SU-DHL-6 (cell line): ENCODE results near the gene LRRN2.

Experiments
- H2AFZ ChIP-seq: fragments of 200-600 bp; sonication (generic); 2 replicates; pipeline ENCODE4 v1.6.1; 2014; ENCODE audit warnings: low read depth, mild to moderate bottlenecking, moderate library complexity, mixed read lengths, antibody characterized with exemption, low read length; ENCODE audit not compliant: severe bottlenecking
- H3F3A ChIP-seq: fragments of 200-600 bp; shearing (Covaris generic); 2 replicates; pipeline ENCODE4 v1.6.0; 2016; ENCODE audit warnings: antibody characterized with exemption, mild to moderate bottlenecking; ENCODE audit not compliant: insufficient read depth
- H3K27ac ChIP-seq: fragments of 200-600 bp; sonication (generic); 2 replicates; pipeline ENCODE4 v1.5.1; 2016; ENCODE audit warnings: low read depth, mild to moderate bottlenecking, low read length, moderate library complexity, mixed read lengths
- H3K27me3 ChIP-seq: fragments of 200-600 bp; sonication (generic), shearing (Covaris generic); 2 replicates; pipeline ENCODE4 v1.6.0; 2014; ENCODE audit warnings: mild to moderate bottlenecking, low read length
- H3K36me3 ChIP-seq: fragments of 200-600 bp; sonication (generic); 2 replicates; pipeline ENCODE4 v1.6.1; 2014; ENCODE audit warnings: mild to moderate bottlenecking, low read length, mixed read lengths
- H3K4me2 ChIP-seq: fragments of 300-600, 200-600 bp; shearing (Covaris generic), sonication (generic); 2 replicates; pipeline ENCODE4 v1.6.0; 2014; ENCODE audit warnings: low read length, low read depth, mild to moderate bottlenecking; ENCODE audit not compliant: poor library complexity, severe bottlenecking
- H3K4me3 ChIP-seq: fragments of 200-600 bp; sonication (generic); 2 replicates; pipeline ENCODE4 v1.5.1; 2014; ENCODE audit warnings: antibody characterized with exemption, low read length, mild to moderate bottlenecking, mixed read lengths; ENCODE audit not compliant: insufficient read depth, poor library complexity, severe bottlenecking
- H3K79me2 ChIP-seq: fragments of 200-600 bp; sonication (generic); 2 replicates; pipeline ENCODE4 v1.6.1; 2014; ENCODE audit warnings: mild to moderate bottlenecking, low read length, moderate library complexity; ENCODE audit not compliant: insufficient read depth
- H3K9ac ChIP-seq: fragments of 200-600 bp; sonication (generic); 2 replicates; pipeline ENCODE4 v1.7.0; 2014; ENCODE audit warnings: mild to moderate bottlenecking, low read length
- H3K9me2 ChIP-seq: fragments of 200-600 bp; sonication (generic); replicated peaks from 2 replicates; pipeline ENCODE4 v1.6.1; 2014; ENCODE audit warnings: low read length; ENCODE audit not compliant: insufficient read depth
- H3K9me3 ChIP-seq: fragments of 200-600 bp; sonication (generic); 2 replicates; pipeline ENCODE4 v1.6.1; 2014; ENCODE audit warnings: low read length, mixed read lengths; ENCODE audit not compliant: insufficient read depth
- H4K20me1 ChIP-seq: fragments of 200-600 bp; sonication (generic); 2 replicates; pipeline ENCODE4 v1.6.1; 2014; ENCODE audit warnings: low read depth, mild to moderate bottlenecking, antibody characterized with exemption, low read length, moderate library complexity, mixed read lengths
- CTCF ChIP-seq: fragments of 200-600 bp; sonication (generic); IDR thresholded peaks from one replicate; pipeline ENCODE4 v1.5.1; 2017; ENCODE audit warnings: antibody characterized with exemption, mild to moderate bottlenecking, low read length, moderate library complexity; ENCODE audit not compliant: insufficient read depth, poor library complexity, severe bottlenecking
- EZH2phosphoT487 ChIP-seq: fragments of 200-600 bp; sonication (generic), shearing (Covaris generic); conservative IDR thresholded peaks from 2 replicates; pipeline ENCODE4 v1.6.1; 2018; ENCODE audit warnings: mild to moderate bottlenecking, antibody characterized with exemption, low read length, moderate library complexity, mixed read lengths

The LRRN2 gene

GRCh38 chr1:204714861-204715511 is 29.4 kb upstream of the LRRN2 start:
- Histone ChIP-seq H3K27me3 (no peaks in the 10 kb centered on the region), H2AFZ (peak overlapping the region; percentile 60), H3F3A (no peaks in the 10 kb centered on the region), H3K9me3 (no peaks in the 10 kb centered on the region), H4K20me1 (no peaks in the 10 kb centered on the region), H3K4me3 (peak overlapping the region; percentile 5), H3K36me3 (no peaks in the 10 kb centered on the region), H3K4me2 (peak overlapping the region; percentile 40), H3K9ac (no peak overlapping the region), H3K27ac (no peak overlapping the region), H3K79me2 (no peaks in the 10 kb centered on the region), H3K9me2 (no peaks in the 10 kb centered on the region)
- TF ChIP-seq CTCF (no peak), EZH2phosphoT487 (no peak)

GRCh38 chr1:204714194-204714860 is 28.8 kb upstream of the LRRN2 start:
- Histone ChIP-seq H3K9me2 (no peaks in the 10 kb centered on the region), H3K27ac (no peak overlapping the region), H3F3A (no peaks in the 10 kb centered on the region), H3K36me3 (no peaks in the 10 kb centered on the region), H3K4me2 (peak overlapping the region; percentile 40), H3K9me3 (no peaks in the 10 kb centered on the region), H3K27me3 (no peaks in the 10 kb centered on the region), H4K20me1 (no peaks in the 10 kb centered on the region), H2AFZ (no peak overlapping the region), H3K79me2 (no peaks in the 10 kb centered on the region), H3K9ac (no peak overlapping the region), H3K4me3 (no peak overlapping the region)
- no peak for TF ChIP-seq EZH2phosphoT487
- TF ChIP-seq CTCF = no peak

- no peak overlapping the region for H3K9ac ChIP-seq
- no peaks in the 10 kb centered on the region for H3K9me2 ChIP-seq
- no peak overlapping the region for H2AFZ ChIP-seq
- H3K4me2 ChIP-seq = no peak overlapping the region
- no peaks in the 10 kb centered on the region for H3K9me3 ChIP-seq
- TF ChIP-seq CTCF (no peak), EZH2phosphoT487 (no peak)
- no peak overlapping the region for H3K4me3 ChIP-seq
- H4K20me1 ChIP-seq = no peaks in the 10 kb centered on the region
- H3K79me2 ChIP-seq = no peaks in the 10 kb centered on the region
- H3F3A ChIP-seq = no peaks in the 10 kb centered on the region
- no peak overlapping the region for H3K27ac ChIP-seq
- H3K27me3 ChIP-seq = no peaks in the 10 kb centered on the region
- H3K36me3 ChIP-seq = no peaks in the 10 kb centered on the region
Measured at GRCh38 chr1:204713541-204713940, 28.0 kb upstream of the LRRN2 start.
